H1 (cell line): ENCODE results near the gene ZACN. TPM values are rescaled to one million over a fixed set of nuclear protein-coding genes. Genes with fewer than 3 reads are reported as not detected.

Source experiments
- CTCF ChIA-PET: fragments of 300-600 bp; sonication (Branson Sonifier 250); formaldehyde crosslinking; loops from one replicate; lab custom pipeline; 2021; ENCODE audit not compliant: partially characterized antibody; lab: Charles Lee
- POLR2A ChIA-PET: fragments of 300-600 bp; sonication (Branson Sonifier 250); formaldehyde crosslinking; loops from one replicate; lab custom pipeline; 2021; ENCODE audit warnings: inconsistent platforms; ENCODE audit not compliant: partially characterized antibody; lab: Charles Lee
- DNase-seq, 2 experiments: peaks; one replicate each; pipeline versions ENCODE4 v3.0.0 to v3.0.0-alpha.2; 2010 to 2022; ENCODE audit warnings: low spot score in 2 of 2, low read depth in 1 of 2, mixed read lengths in 1 of 2
- FAIRE-seq: peaks from 2 replicates; lab custom pipeline; 2011; peaks lifted over from hg19 to GRCh38; lab: Jason Lieb, UNC
- H2AFZ ChIP-seq: 2 replicates; pipeline ENCODE4 v1.8.1; 2012; ENCODE audit warnings: low read length, inconsistent platforms
- H2AK5ac ChIP-seq: 2 replicates; pipeline ENCODE4 v1.6.1; 2013; ENCODE audit warnings: low read depth, low read length
- H2BK120ac ChIP-seq: replicated peaks from 2 replicates; pipeline ENCODE3; 2013; ENCODE audit warnings: low read depth, low read length, inconsistent platforms
- H2BK12ac ChIP-seq: 2 replicates; pipeline ENCODE4 v1.6.1; 2013; ENCODE audit warnings: low read depth, low read length
- H2BK15ac ChIP-seq: 2 replicates; pipeline ENCODE4 v1.6.1; 2013; ENCODE audit warnings: low read length
- H2BK20ac ChIP-seq: 2 replicates; pipeline ENCODE4 v1.6.1; 2013; ENCODE audit warnings: low read length
- H2BK5ac ChIP-seq: 2 replicates; pipeline ENCODE4 v1.6.1; 2013; ENCODE audit warnings: low read depth, low read length
- H3K14ac ChIP-seq: 2 replicates; pipeline ENCODE4 v1.6.1; 2013; ENCODE audit warnings: inconsistent platforms; ENCODE audit not compliant: insufficient read length
- H3K18ac ChIP-seq: 2 replicates; pipeline ENCODE4 v1.6.1; 2013; ENCODE audit warnings: low read length; ENCODE audit errors: extremely low read depth
- H3K23ac ChIP-seq: 2 replicates; pipeline ENCODE4 v1.6.1; 2013; ENCODE audit warnings: inconsistent platforms; ENCODE audit not compliant: insufficient read length
- H3K23me2 ChIP-seq: 2 replicates; pipeline ENCODE4 v1.6.1; 2013; ENCODE audit warnings: low read depth, low read length
- H3K27ac ChIP-seq: 2 replicates; pipeline ENCODE4 v1.6.1; 2011; ENCODE audit warnings: low read depth, low read length, inconsistent platforms
- H3K27me3 ChIP-seq, 4 experiments: replicated peaks in 1 of 4; 1 replicate in 1 of 4; 2 replicates in 3 of 4; pipeline versions ENCODE4 v1.6.1 to v1.8.1; 2011 to 2013; ENCODE audit warnings: low read length in 3 of 4, mild to moderate bottlenecking in 3 of 4, inconsistent platforms in 2 of 4, mixed read lengths in 2 of 4, moderate library complexity in 1 of 4; ENCODE audit not compliant: control insufficient read depth in 3 of 4, insufficient read depth in 3 of 4; ENCODE audit errors: extremely low read depth in 1 of 4
- H3K36me3 ChIP-seq, 4 experiments: 2 replicates each; pipeline versions ENCODE4 v1.6.1 to v1.8.1; 2011 to 2013; ENCODE audit warnings: mild to moderate bottlenecking in 4 of 4, low read length in 3 of 4, moderate library complexity in 2 of 4, control low read depth in 1 of 4, inconsistent platforms in 1 of 4; ENCODE audit not compliant: insufficient read depth in 4 of 4, control insufficient read depth in 2 of 4
- H3K4ac ChIP-seq: replicated peaks from 2 replicates; pipeline ENCODE3; 2013; ENCODE audit warnings: low read length, low read depth, mixed read lengths, inconsistent platforms; ENCODE audit not compliant: insufficient read length
- H3K4me1 ChIP-seq, 4 experiments: replicated peaks in 1 of 4; 1 replicate in 1 of 4; 2 replicates in 3 of 4; pipeline versions ENCODE4 v1.6.1 to v1.8.1; 2011 to 2013; ENCODE audit warnings: low read length in 3 of 4, inconsistent platforms in 2 of 4, mixed read lengths in 1 of 4; ENCODE audit not compliant: insufficient read depth in 4 of 4, control insufficient read depth in 3 of 4
- H3K4me2 ChIP-seq, 2 experiments: 2 replicates each; pipeline versions ENCODE4 v1.6.1 to v1.8.1; 2011 to 2013; ENCODE audit warnings: low read depth in 2 of 2, low read length in 2 of 2, control low read depth in 1 of 2, inconsistent platforms in 1 of 2, mild to moderate bottlenecking in 1 of 2; ENCODE audit not compliant: insufficient read depth in 1 of 2
- H3K4me3 ChIP-seq, 4 experiments: fragments of 200-600, 300-600 bp in 1 of 4; sonication (generic), shearing (Covaris generic), sonication (Bioruptor Twin) in 1 of 4; 2 replicates each; pipeline versions ENCODE4 v1.5.1 to v1.8.1; 2011 to 2016; ENCODE audit warnings: low read length in 4 of 4, low read depth in 3 of 4, control low read depth in 2 of 4, inconsistent platforms in 2 of 4, mild to moderate bottlenecking in 2 of 4, mixed read lengths in 1 of 4, moderate library complexity in 1 of 4; ENCODE audit not compliant: insufficient read depth in 2 of 4; ENCODE audit errors: extremely low read depth in 1 of 4
- H3K56ac ChIP-seq: replicated peaks from 2 replicates; pipeline ENCODE3; 2013; ENCODE audit warnings: low read depth, mild to moderate bottlenecking, mixed read lengths, low read length, inconsistent platforms; ENCODE audit not compliant: insufficient read length
- H3K79me1 ChIP-seq: 2 replicates; pipeline ENCODE4 v1.6.1; 2013; ENCODE audit warnings: low read depth, low read length, control low read depth
- H3K79me2 ChIP-seq, 2 experiments: 2 replicates each; pipeline versions ENCODE4 v1.6.1 to v1.8.1; 2012 to 2013; ENCODE audit warnings: low read length in 2 of 2, mild to moderate bottlenecking in 2 of 2, inconsistent platforms in 1 of 2; ENCODE audit not compliant: insufficient read depth in 2 of 2, control insufficient read depth in 1 of 2
- H3K9ac ChIP-seq, 4 experiments: replicated peaks in 1 of 4; 1 replicate in 1 of 4; 2 replicates in 3 of 4; pipeline versions ENCODE4 v1.6.1 to v1.8.1; 2011 to 2013; ENCODE audit warnings: low read depth in 3 of 4, low read length in 3 of 4, control low read depth in 2 of 4, mild to moderate bottlenecking in 2 of 4, moderate library complexity in 2 of 4, inconsistent platforms in 1 of 4; ENCODE audit errors: extremely low read depth in 1 of 4
- H3K9me3 ChIP-seq, 2 experiments: 2 replicates each; pipeline versions ENCODE4 v1.6.1 to v1.8.1; 2012 to 2013; ENCODE audit warnings: mild to moderate bottlenecking in 2 of 2, moderate library complexity in 2 of 2, control low read depth in 1 of 2, inconsistent platforms in 1 of 2, low read depth in 1 of 2, low read length in 1 of 2, mixed read lengths in 1 of 2; ENCODE audit not compliant: insufficient read depth in 2 of 2
- H4K20me1 ChIP-seq, 2 experiments: replicated peaks in 1 of 2; 2 replicates each; pipeline versions ENCODE3 to v1.8.1; 2011 to 2013; ENCODE audit warnings: inconsistent platforms in 2 of 2, low read length in 2 of 2, mild to moderate bottlenecking in 1 of 2; ENCODE audit not compliant: insufficient read depth in 2 of 2, control insufficient read depth in 1 of 2
- H4K5ac ChIP-seq: 2 replicates; pipeline ENCODE4 v1.6.1; 2013; ENCODE audit warnings: low read length, low read depth, mixed read lengths, inconsistent platforms; ENCODE audit not compliant: insufficient read length
- H4K8ac ChIP-seq: 2 replicates; pipeline ENCODE4 v1.8.0; 2013; ENCODE audit warnings: mild to moderate bottlenecking, moderate library complexity, low read length, inconsistent platforms; ENCODE audit not compliant: insufficient read depth; ENCODE audit errors: extremely low read depth
- H4K91ac ChIP-seq: replicated peaks from 2 replicates; pipeline ENCODE3; 2013; ENCODE audit warnings: low read length, mixed read lengths, inconsistent platforms; ENCODE audit not compliant: insufficient read length
- ATF3 ChIP-seq: IDR thresholded peaks from 2 replicates; pipeline ENCODE4 v1.6.1; 2011; ENCODE audit warnings: low read depth, mild to moderate bottlenecking, low read length; ENCODE audit not compliant: insufficient read depth
- BRCA1 ChIP-seq: IDR thresholded peaks from 2 replicates; pipeline ENCODE4 v1.6.1; 2012; ENCODE audit warnings: low read depth, low read length, improper control_type of control experiment
- CBX5 ChIP-seq: fragments of 300-800, 300-1000 bp; sonication (generic); IDR thresholded peaks from 2 replicates; pipeline ENCODE4 v1.7.1; 2016; ENCODE audit warnings: antibody characterized with exemption, low read length, low read depth
- GTF2F1 ChIP-seq: IDR thresholded peaks from 2 replicates; pipeline ENCODE4 v1.6.1; 2012; ENCODE audit warnings: low read depth, low read length, improper control_type of control experiment, borderline replicate concordance
- JUN ChIP-seq: IDR thresholded peaks from 2 replicates; pipeline ENCODE4 v1.6.1; 2011; ENCODE audit warnings: low read depth, mild to moderate bottlenecking, improper control_type of control experiment, low read length
- MAFK ChIP-seq: IDR thresholded peaks from 2 replicates; pipeline ENCODE4 v1.6.1; 2012; ENCODE audit warnings: low read depth, mild to moderate bottlenecking, improper control_type of control experiment, low read length
- SIN3A ChIP-seq, 2 experiments: IDR thresholded peaks in 1 of 2; conservative IDR thresholded peaks in 1 of 2; 2 replicates each; pipeline ENCODE4 v1.6.1; 2011 to 2012; ENCODE audit warnings: low read length in 2 of 2, improper control_type of control experiment in 1 of 2, low read depth in 1 of 2, mild to moderate bottlenecking in 1 of 2
- YY1 ChIP-seq: IDR thresholded peaks from 2 replicates; pipeline ENCODE4 v1.6.1; 2011; ENCODE audit warnings: low read depth, mild to moderate bottlenecking, low read length
- WGBS, 2 experiments: shearing (Covaris generic) in 1 of 2; methylation state at CpG; one replicate each; pipeline versions ENCODE4 v1.1.6 to v1.1.7; 2013 to 2015; ENCODE audit warnings: low lambda C conversion rate in 2 of 2, mixed read lengths in 2 of 2, inconsistent platforms in 1 of 2, low coverage in 1 of 2, missing lambda C conversion rate in 1 of 2; ENCODE audit not compliant: insufficient replicate concordance in 2 of 2, insufficient coverage in 1 of 2, insufficient read length in 1 of 2; ENCODE audit errors: extremely low coverage in 1 of 2, missing lambda C conversion rate in 1 of 2; 5-methylcytosine and 5-hydroxymethylcytosine counted together
- polyA plus RNA-seq, 7 experiments: library from polyadenylated mRNA; depleted of rRNA in 3 of 7; stranded (reverse) in 5 of 7; unstranded in 2 of 7; fragments of >200 nt in 5 of 7; fragments of 200-250 nt in 2 of 7; gene quantifications; 1 replicate in 5 of 7; 2 replicates in 1 of 7; 4 replicates in 1 of 7; pipeline versions ENCODE4 v1.2.1 to v1.2.3, GENCODE V29; 2011 to 2013; ENCODE audit warnings: missing spikeins in 2 of 7, mixed read lengths in 2 of 7
- total RNA-seq: library from RNA; stranded (reverse); fragmentation: NEBNext Ultra II Directional; extraction: Animal tissue kit (Norgen Biotek cat#: 25700); gene quantifications from 2 replicates; pipeline ENCODE4 v1.2.1, GENCODE V29; 2021

Gene ZACN
- total and polyA plus RNA-seq, 2 of the 8 experiments (the other 6 are each of a cell fraction or from before 2014, with no cell fraction given): 0.26 TPM; not detected in 1

GRCh38 chr17:76063875-76064546 is 15.0 kb upstream of the ZACN start:
- Histone ChIP-seq H3K79me1 (no peaks in the 10 kb centered on the region), H3K14ac (no peak overlapping the region), H4K8ac (no peak overlapping the region), H3K23ac (no peak overlapping the region), H3K4me2 (no peak overlapping the region), H2BK12ac (no peak overlapping the region), H3K27me3 (no peaks in the 10 kb centered on the region), H2BK15ac (no peak overlapping the region), H3K36me3 (peaks cover 36 to 70% (median 55%) of the 10 kb centered on the region in 4 experiments), H3K56ac (no peak overlapping the region), H2BK120ac (no peak overlapping the region), H2AFZ (no peak overlapping the region), H4K5ac (no peak overlapping the region), H2BK20ac (no peak overlapping the region), H4K91ac (no peak overlapping the region), H3K9ac (no peak overlapping the region), H3K9me3 (no peaks in the 10 kb centered on the region), H2BK5ac (no peak overlapping the region), H3K4me3 (no peak overlapping the region), H4K20me1 (peaks cover 0 to 2% of the 10 kb centered on the region in 2 experiments), H3K4ac (no peak overlapping the region), H3K27ac (no peak overlapping the region), H2AK5ac (no peak overlapping the region), H3K4me1 (no peaks in the 10 kb centered on the region), H3K18ac (no peak overlapping the region), H3K23me2 (no peaks in the 10 kb centered on the region), H3K79me2 (peaks cover 0 to 4% of the 10 kb centered on the region in 2 experiments; a peak in 2 of 4 replicates)
- CTCF ChIA-PET: interaction anchor here (0.6 to 2.4 kb wide), 7 partner anchors 15 to 259 kb away, joined by 3 to 14 read pairs (median 3); no protein-coding TSS in a partner anchor
- no peak for FAIRE-seq
- POLR2A ChIA-PET: interaction anchor here (1.5 to 1.7 kb wide), 2 partner anchors 8 to 17 kb away, joined by 6 to 7 read pairs; partner anchors contain the start of gene SRP68
- whole genome bisulfite sequencing, 2 experiments: 95% methylated on average over 15 of the region's 15 CpGs; no CpG with 5 or more reads in 1 of the 2 experiments
- DNase-seq: no peak
- TF ChIP-seq MAFK (no peak), GTF2F1 (no peak), CBX5 (no peak), ATF3 (no peak), JUN (no peak), BRCA1 (no peak), YY1 (no peak), SIN3A (conservative IDR thresholded peaks at IDR 0.05 in 1 of 2, IDR thresholded peaks at IDR 0.05 in 1 of 2; ENCODE audit: low read depth in 1 of 2, low read length in 2 of 2) (no peak)
